T-helper 9 cell (primary cell): ENCODE results near the gene FUCA2.

ENCODE experiments used
- DNase-seq: peaks from one replicate; pipeline ENCODE4 v3.0.0-alpha.2; 2020
- total RNA-seq, 2 donors: gene quantifications; one replicate each; lab custom pipeline; 2026; lab: John Stamatoyannopoulos, UW

Gene FUCA2
- 7.7 to 15.6 reads per million in 2 donors for total RNA-seq

- DNase-seq: peak; percentile 51
Measured at GRCh38 chr6:143510991-143511891, at the start of gene FUCA2. Gene FUCA2, minus strand, starts transcription at chr6:143511720. Its CDS starts 86 bp downstream, at chr6:143511634.

GRCh38 chr6:143561105-143561704 is 49.7 kb upstream of the FUCA2 start:
- no peak for DNase-seq

GRCh38 chr6:143559051-143559660 is 47.6 kb upstream of the FUCA2 start:
- DNase-seq: no peak

GRCh38 chr6:143556529-143556928 is 45.0 kb upstream of the FUCA2 start:
- DNase-seq: no peak

GRCh38 chr6:143555582-143555981 is 44.1 kb upstream of the FUCA2 start:
- no peak for DNase-seq

- DNase-seq: no peak
Measured at GRCh38 chr6:143555071-143555492, 43.6 kb upstream of the FUCA2 start.

- no peak for DNase-seq
Measured at GRCh38 chr6:143553337-143553736, 41.8 kb upstream of the FUCA2 start.

- DNase-seq: no peak
Measured at GRCh38 chr6:143549949-143550268, 38.4 kb upstream of the FUCA2 start.

- DNase-seq: no peak
Measured at GRCh38 chr6:143549221-143549948, 37.9 kb upstream of the FUCA2 start.

- DNase-seq: no peak
Measured at GRCh38 chr6:143546599-143546998, 35.1 kb upstream of the FUCA2 start.

GRCh38 chr6:143545976-143546547 is 34.5 kb upstream of the FUCA2 start:
- no peak for DNase-seq

GRCh38 chr6:143545165-143545564 is 33.6 kb upstream of the FUCA2 start:
- DNase-seq: no peak

GRCh38 chr6:143544011-143544696 is 32.6 kb upstream of the FUCA2 start:
- DNase-seq: no peak

- no peak for DNase-seq
Measured at GRCh38 chr6:143543435-143543834, 31.9 kb upstream of the FUCA2 start.

- no peak for DNase-seq
Measured at GRCh38 chr6:143542888-143543287, 31.4 kb upstream of the FUCA2 start.

- no peak for DNase-seq
Measured at GRCh38 chr6:143540192-143540591, 28.7 kb upstream of the FUCA2 start.

GRCh38 chr6:143539734-143540133 is 28.2 kb upstream of the FUCA2 start:
- no peak for DNase-seq

GRCh38 chr6:143539106-143539505 is 27.6 kb upstream of the FUCA2 start:
- DNase-seq: no peak

GRCh38 chr6:143538374-143538773 is 26.9 kb upstream of the FUCA2 start:
- DNase-seq: no peak

- peak; percentile 52 for DNase-seq
Measured at GRCh38 chr6:143536866-143537691, 25.6 kb upstream of the FUCA2 start.

- peak; percentile 41 for DNase-seq
Measured at GRCh38 chr6:143536461-143536865, 24.9 kb upstream of the FUCA2 start.
